GM19193 (cell line): ENCODE measurements around the gene FGFRL1.

Experiments used
- POLR2A ChIP-seq: IDR thresholded peaks from 4 replicates; pipeline ENCODE4 v1.6.1; 2011; ENCODE audit not compliant: insufficient read depth, insufficient read length; ENCODE audit errors: extremely low read depth

FGFRL1 gene

GRCh38 chr4:1055721-1056590 is 44.5 kb downstream of the FGFRL1 start:
- TF ChIP-seq POLR2A = no peak

GRCh38 chr4:1056671-1057402 is 45.4 kb downstream of the FGFRL1 start:
- TF ChIP-seq POLR2A = no peak

- TF ChIP-seq POLR2A = no peak
These were observed 45.9 kb downstream of the FGFRL1 start for GRCh38 chr4:1057403-1057745.

- no peak for TF ChIP-seq POLR2A
These were observed 47.0 kb downstream of the FGFRL1 start for GRCh38 chr4:1058198-1058996.

GRCh38 chr4:1058997-1059665 is 47.7 kb downstream of the FGFRL1 start:
- TF ChIP-seq POLR2A = no peak

GRCh38 chr4:1060121-1060520 is 48.7 kb downstream of the FGFRL1 start:
- no peak for TF ChIP-seq POLR2A

GRCh38 chr4:1060621-1061020 is 49.2 kb downstream of the FGFRL1 start:
- no peak for TF ChIP-seq POLR2A

- no peak for TF ChIP-seq POLR2A
These were observed 49.8 kb downstream of the FGFRL1 start for GRCh38 chr4:1061056-1061700.

- no peak for TF ChIP-seq POLR2A
These were observed 50.3 kb downstream of the FGFRL1 start for GRCh38 chr4:1061760-1062159.

- TF ChIP-seq POLR2A = no peak
These were observed 51.0 kb downstream of the FGFRL1 start for GRCh38 chr4:1062419-1062818.

- no peak for TF ChIP-seq POLR2A
These were observed 54.3 kb downstream of the FGFRL1 start for GRCh38 chr4:1065732-1066131.

- TF ChIP-seq POLR2A = no peak
These were observed 58.0 kb downstream of the FGFRL1 start for GRCh38 chr4:1069394-1069793.

GRCh38 chr4:1072830-1073446 is 61.5 kb downstream of the FGFRL1 start:
- no peak for TF ChIP-seq POLR2A

GRCh38 chr4:1074077-1074476 is 62.7 kb downstream of the FGFRL1 start:
- TF ChIP-seq POLR2A = no peak

GRCh38 chr4:1075225-1075624 is 63.8 kb downstream of the FGFRL1 start:
- no peak for TF ChIP-seq POLR2A
